GM18505 (cell line): ENCODE measurements around the gene BBS9.
"Not testable (repeated sequence)": the region's sequence is repeated elsewhere in the genome, so short reads cannot be mapped to it uniquely, and the experiment has no call there.

Experiments
- ATAC-seq: cut with Tn5 transposase; IDR thresholded peaks from one replicate; pipeline ENCODE4 v1.9.1; 2021; ENCODE audit not compliant: unreplicated experiment
- POLR2A ChIP-seq: IDR thresholded peaks from 4 replicates; pipeline ENCODE4 v1.6.1; 2011; ENCODE audit warnings: borderline replicate concordance; ENCODE audit not compliant: insufficient read depth, insufficient read length; ENCODE audit errors: extremely low read depth

The BBS9 gene

GRCh38 chr7:33477719-33478480 lies 348.5 kb downstream of the BBS9 start:
- no peak for ATAC-seq
- TF ChIP-seq POLR2A, result no peak

GRCh38 chr7:33484476-33484875 lies 355.1 kb downstream of the BBS9 start:
- not testable (repeated sequence) for ATAC-seq

- ATAC-seq, result no peak
- no peak for TF ChIP-seq POLR2A
Observed at GRCh38 chr7:33485747-33486493, 356.6 kb downstream of the BBS9 start.

GRCh38 chr7:33486633-33487032 lies 357.3 kb downstream of the BBS9 start:
- no peak for TF ChIP-seq POLR2A
- no peak for ATAC-seq

- no peak for TF ChIP-seq POLR2A
- ATAC-seq, result peak; percentile 86
Observed at GRCh38 chr7:33487998-33488682, 358.8 kb downstream of the BBS9 start.

GRCh38 chr7:33494474-33494873 lies 365.1 kb downstream of the BBS9 start:
- TF ChIP-seq POLR2A, result no peak
- ATAC-seq, result no peak

GRCh38 chr7:33495207-33495606 lies 365.8 kb downstream of the BBS9 start:
- ATAC-seq, result no peak
- TF ChIP-seq POLR2A, result no peak

GRCh38 chr7:33497051-33497450 lies 367.7 kb downstream of the BBS9 start:
- no peak for ATAC-seq
- no peak for TF ChIP-seq POLR2A

- no peak for TF ChIP-seq POLR2A
- no peak for ATAC-seq
Observed at GRCh38 chr7:33500703-33501701, 371.6 kb downstream of the BBS9 start.

GRCh38 chr7:33503014-33503413 lies 373.6 kb downstream of the BBS9 start:
- ATAC-seq, result no peak
- no peak for TF ChIP-seq POLR2A

- TF ChIP-seq POLR2A, result no peak
- no peak for ATAC-seq
Observed at GRCh38 chr7:33503736-33504135, 374.4 kb downstream of the BBS9 start.

- no peak for TF ChIP-seq POLR2A
- no peak for ATAC-seq
Observed at GRCh38 chr7:33504266-33504665, 374.9 kb downstream of the BBS9 start.

- no peak for TF ChIP-seq POLR2A
- no peak for ATAC-seq
Observed at GRCh38 chr7:33509206-33509605, 379.8 kb downstream of the BBS9 start.
